D721Med (cell line): ENCODE results near the gene CKLF.
"Not testable (repeated sequence)": the region's sequence is repeated elsewhere in the genome, so short reads cannot be mapped to it uniquely, and the experiment has no call there.

Source experiments
- DNase-seq: peaks from one replicate; pipeline ENCODE4 v3.0.0; 2011; ENCODE audit warnings: low spot score; ENCODE audit not compliant: insufficient read length
- FAIRE-seq: peaks from 2 replicates; lab custom pipeline; 2011; peaks lifted over from hg19 to GRCh38; lab: Jason Lieb, UNC
- TF ChIP-seq, protein P1 (sequence below): IDR thresholded peaks from 2 replicates; pipeline ENCODE4 v1.5.1; 2012; ENCODE audit warnings: mild to moderate bottlenecking, control low read depth; ENCODE audit not compliant: insufficient read depth; ENCODE audit errors: missing control alignments

CKLF gene

DNA sequence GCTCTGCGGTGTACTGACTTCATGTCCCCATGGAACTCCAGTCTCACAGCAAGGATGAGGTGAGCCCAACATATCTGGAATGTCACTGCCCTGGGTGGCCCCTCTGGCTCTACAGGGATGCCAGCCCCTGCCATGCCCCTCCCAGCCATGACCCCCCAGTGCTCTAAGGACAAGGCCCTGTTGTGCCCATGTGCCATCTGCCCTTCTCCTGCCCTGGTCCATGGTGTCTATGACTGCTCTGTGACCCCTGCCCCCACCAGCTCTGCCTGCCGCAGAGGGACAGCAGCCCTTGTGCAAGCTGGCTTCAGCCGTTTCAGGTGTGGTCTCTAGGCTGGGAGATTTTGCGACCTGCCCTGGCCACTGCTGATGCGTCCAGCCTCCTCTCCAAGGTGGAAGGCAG lies 42.8 kb upstream of the CKLF start:
- FAIRE-seq = no peak
- TF ChIP-seq, protein P1, sequence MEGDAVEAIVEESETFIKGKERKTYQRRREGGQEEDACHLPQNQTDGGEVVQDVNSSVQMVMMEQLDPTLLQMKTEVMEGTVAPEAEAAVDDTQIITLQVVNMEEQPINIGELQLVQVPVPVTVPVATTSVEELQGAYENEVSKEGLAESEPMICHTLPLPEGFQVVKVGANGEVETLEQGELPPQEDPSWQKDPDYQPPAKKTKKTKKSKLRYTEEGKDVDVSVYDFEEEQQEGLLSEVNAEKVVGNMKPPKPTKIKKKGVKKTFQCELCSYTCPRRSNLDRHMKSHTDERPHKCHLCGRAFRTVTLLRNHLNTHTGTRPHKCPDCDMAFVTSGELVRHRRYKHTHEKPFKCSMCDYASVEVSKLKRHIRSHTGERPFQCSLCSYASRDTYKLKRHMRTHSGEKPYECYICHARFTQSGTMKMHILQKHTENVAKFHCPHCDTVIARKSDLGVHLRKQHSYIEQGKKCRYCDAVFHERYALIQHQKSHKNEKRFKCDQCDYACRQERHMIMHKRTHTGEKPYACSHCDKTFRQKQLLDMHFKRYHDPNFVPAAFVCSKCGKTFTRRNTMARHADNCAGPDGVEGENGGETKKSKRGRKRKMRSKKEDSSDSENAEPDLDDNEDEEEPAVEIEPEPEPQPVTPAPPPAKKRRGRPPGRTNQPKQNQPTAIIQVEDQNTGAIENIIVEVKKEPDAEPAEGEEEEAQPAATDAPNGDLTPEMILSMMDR = no peak
- no peak for DNase-seq

DNA sequence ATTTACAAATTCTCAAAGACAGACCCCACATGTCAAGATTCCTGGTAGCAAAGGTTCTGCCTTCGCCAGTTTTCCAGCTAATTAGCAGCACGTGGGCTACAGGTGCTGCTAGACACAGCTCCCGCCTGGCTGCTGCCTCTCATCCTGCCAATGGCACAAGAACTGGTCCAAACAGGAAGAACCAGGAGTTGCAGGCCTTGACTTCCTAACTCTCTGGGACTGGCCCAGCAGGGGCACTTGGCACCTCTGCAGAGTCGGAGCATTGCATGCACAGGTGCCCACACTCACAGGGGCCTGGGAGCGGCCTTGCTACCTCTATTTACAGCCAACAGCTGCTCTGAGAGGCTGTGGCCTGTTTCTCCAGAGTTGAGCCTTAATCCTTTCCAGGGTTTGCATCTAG lies 42.1 kb upstream of the CKLF start:
- FAIRE-seq (no peak), DNase-seq (no peak)
- TF ChIP-seq, protein P1 = no peak

DNA sequence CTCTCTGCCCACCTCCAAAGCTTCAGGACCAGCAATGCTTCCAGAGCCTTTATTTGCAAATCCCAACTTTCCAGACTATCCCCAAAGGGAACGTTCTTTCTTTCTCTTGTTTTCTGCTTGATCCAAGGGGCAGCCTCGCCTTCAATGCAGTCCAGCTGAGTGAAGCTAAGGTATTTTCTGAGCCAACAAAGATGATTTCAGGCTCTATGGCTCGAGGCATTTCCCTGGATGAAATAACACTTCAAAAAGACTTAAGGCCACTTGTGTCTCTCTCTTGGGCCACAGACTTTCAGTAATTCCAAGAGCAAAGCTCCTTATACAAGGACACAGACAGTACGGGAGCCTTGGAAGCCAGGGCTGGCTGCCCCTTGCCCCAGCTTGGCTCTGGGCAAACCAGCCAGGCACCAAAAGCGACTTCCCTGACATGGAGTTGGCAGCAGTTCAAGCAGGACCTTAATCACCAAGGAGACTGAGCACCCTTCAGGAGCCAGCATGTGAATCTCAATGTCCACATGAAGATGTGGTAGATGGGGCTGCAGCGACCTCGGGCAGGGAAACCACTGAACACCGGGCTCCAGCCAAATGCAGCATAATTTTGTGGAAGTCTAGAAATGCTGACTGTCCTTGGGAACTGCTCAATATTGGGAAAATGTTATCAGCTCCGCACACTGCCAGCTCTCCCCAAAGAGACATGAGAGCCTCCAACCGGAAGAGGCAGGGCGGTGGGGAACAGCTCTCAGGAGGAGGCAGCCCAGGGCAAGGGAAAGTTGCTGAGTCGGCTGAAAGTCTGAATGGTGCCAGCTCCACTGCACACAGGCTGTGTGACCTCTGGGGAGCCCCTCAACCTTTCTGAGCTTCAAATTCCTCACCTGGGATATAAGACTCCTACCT lies 41.4 kb upstream of the CKLF start:
- TF ChIP-seq, protein P1 = no peak
- DNase-seq = no peak
- no peak for FAIRE-seq

DNA sequence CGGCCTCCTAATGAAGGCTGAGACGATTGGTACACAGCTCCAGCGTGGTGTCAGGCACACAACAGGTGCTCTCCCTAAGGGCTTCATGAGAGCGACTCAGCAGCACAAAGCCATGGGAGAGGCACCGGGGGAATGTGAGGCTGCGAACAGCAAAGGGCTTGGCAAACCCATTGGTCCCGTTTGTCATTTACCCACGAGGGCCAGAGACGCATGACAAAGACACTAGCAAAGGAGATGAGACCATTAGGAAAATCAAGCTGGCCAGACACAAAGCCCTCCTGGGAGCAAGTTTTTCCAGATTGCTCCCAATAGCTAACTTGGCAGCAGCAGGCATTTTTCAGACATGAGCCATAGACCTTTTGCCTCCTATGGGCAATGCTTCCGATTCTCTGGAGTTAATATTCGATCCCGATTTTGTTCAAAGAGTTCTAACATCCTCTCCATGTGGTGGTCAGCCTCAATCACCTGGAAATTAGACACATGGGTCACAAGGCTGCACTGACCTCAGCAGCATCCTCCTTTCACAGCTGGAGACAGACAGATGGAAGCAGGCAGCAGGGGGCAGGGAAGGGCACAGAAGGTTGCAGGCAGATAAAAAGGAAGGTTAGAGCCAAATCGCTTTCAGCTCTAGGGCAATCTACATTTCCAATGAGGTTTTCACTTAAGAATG lies 40.6 kb upstream of the CKLF start:
- FAIRE-seq (no peak), DNase-seq (no peak)
- TF ChIP-seq, protein P1 = no peak

DNA sequence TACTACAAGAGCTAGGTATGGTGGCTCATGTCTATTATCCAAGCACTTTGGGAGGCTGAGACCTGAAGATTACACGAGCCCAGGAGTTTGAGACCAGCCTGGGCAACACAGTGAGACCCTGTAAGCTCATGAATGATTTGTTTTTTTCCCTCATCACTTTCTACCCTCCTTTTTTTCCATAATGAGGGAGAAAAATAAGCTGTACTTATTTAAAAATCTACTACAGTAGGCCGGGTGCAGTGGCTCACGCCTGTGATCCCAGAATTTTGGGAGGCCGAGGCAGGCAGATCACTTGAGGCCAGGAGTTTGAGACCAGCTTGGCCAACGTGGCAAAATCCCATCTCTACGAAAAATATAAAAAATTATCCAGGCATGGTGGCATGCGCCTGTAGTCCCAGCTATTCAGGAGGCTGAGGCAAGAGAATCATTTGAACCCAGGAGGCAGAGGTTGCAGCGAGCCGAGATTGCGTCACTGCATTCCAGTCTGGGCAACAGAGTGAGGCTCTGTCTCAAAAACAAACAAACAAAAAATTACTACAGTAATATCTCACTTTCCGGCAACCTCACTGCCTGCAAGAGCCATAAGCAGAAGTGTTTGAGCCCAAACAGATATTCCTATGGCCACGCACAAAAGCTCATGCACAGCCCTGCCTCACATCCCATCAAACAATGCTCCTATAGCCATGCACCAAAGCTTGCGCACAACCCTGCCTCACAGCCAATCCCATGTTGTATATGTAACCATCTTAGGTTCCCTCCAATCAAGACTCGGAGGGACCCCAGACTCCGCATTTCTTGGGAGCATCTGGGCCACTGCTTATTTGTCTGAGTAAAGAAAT lies 39.9 kb upstream of the CKLF start:
- no peak for DNase-seq
- TF ChIP-seq, protein P1 = no peak

DNA sequence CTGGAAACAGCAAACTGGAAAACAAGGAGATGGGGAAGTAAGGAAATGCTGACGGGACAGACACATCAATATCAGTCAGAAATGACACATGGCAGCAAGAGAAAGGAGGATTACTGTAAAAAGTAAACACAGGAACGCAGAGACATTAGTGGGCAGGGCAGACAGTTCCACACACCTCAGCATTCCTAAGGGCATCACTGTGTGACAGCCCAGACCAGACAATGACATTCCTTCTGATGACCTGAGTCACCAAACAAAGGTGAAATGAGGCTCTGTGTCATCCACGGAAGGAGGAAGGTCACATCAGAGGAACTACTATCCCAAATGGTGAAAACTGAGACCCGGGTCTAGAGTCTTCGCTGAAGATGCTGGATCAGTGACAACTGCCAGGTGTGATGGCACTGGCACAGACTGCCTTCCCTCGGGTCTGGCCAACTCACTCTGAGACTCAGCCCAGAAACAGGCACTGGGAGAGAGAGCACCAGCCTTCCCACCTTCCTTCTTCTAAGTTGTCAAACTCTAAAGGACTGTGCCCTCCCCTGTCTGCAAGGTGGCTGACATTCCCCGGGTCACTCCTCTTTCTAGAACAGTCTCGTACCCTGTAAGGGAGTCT lies 39.2 kb upstream of the CKLF start:
- TF ChIP-seq, protein P1 = no peak
- DNase-seq = no peak
- no peak for FAIRE-seq

More for the DNA sequence above, 39.9 kb upstream of the CKLF start:
- FAIRE-seq = no peak

DNA sequence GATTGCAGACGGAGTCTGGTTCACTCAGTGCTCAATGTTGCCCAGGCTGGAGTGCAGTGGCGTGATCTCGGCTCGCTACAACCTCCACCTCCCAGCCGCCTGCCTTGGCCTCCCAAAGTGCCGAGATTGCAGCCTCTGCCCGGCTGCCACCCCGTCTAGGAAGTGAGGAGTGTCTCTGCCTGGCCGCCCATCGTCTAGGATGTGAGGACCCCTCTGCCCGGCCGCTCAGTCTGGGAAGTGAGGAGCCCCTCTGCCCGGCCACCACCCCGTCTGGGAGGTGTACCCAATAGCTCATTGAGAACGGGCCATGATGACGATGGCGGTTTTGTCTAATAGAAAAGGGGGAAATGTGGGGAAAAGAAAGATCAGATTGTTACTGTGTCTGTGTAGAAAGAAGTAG lies 38.0 kb upstream of the CKLF start:
- not testable (repeated sequence) for DNase-seq, FAIRE-seq

DNA sequence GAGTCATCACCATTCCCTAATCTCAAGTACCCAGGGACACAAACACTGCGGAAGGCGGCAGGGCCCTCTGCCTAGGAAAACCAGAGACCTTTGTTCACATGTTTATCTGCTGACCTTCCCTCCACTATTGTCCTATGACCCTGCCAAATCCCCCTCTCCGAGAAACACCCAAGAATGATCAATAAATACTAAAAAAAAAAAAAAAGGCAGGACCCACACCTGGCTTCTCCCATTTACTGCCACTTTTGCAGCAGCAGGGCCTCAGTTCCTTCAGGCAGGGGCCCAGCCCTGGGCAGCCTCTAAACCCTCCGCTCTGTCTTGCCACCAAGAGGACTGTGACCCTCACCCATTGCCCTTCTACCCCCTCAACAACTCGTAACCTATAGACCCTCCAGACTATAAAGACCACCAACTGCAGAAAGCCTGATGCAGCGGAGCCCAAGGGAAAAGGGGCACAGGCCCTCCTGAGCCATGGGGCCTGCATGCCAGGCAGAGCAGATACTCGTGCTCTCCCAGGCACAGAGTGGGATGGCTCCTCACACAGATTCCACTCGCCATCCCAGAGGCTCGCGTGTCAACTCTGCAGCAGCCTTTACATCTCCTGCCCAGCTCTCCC lies 37.3 kb upstream of the CKLF start:
- FAIRE-seq, DNase-seq: not testable (repeated sequence)
